GM23248 (cell line): ENCODE measurements around the gene CADM1.

ENCODE experiments used
- EZH2 ChIP-seq: fragments of 200-600 bp; sonication (generic); IDR thresholded peaks from 2 replicates; pipeline ENCODE4 v1.6.1; 2018; ENCODE audit warnings: antibody characterized with exemption, mild to moderate bottlenecking; ENCODE audit not compliant: insufficient read depth, poor library complexity, severe bottlenecking
- EZH2phosphoT487 ChIP-seq: fragments of 200-600 bp; sonication (generic); IDR thresholded peaks from 2 replicates; pipeline ENCODE4 v1.6.1; 2018; ENCODE audit warnings: antibody characterized with exemption, moderate library complexity, mild to moderate bottlenecking, low read depth; ENCODE audit not compliant: insufficient read depth

GRCh38 chr11:115409116-115409670 is 95.0 kb downstream of the CADM1 start:
- TF ChIP-seq EZH2, result no peak
- TF ChIP-seq EZH2phosphoT487, result no peak
